Mesenteric fat pad (tissue), 1 donor: ENCODE results near the gene NDUFA5. TPM values are rescaled to one million over a fixed set of nuclear protein-coding genes. Genes with fewer than 3 reads are reported as not detected.

ENCODE experiments used
- DNase-seq: peaks from one replicate; pipeline ENCODE4 v3.0.0-alpha.2; 2020; ENCODE audit warnings: low spot score
- total RNA-seq: library from RNA; stranded (reverse); fragmentation: NEBNext Ultra II Directional; extraction: Animal tissue kit (Norgen Biotek cat#: 25700); gene quantifications from one replicate; pipeline ENCODE4 v1.2.1, GENCODE V29; 2021
- donor health status: DM: yes; HTN: yes; CAD: no.

The NDUFA5 gene
- total RNA-seq, 1 donor from 2014 or later: 48.9 TPM

- DNase-seq: no peak
These were observed 35.6 kb downstream of the NDUFA5 start for GRCh38 chr7:123522066-123522465.

GRCh38 chr7:123505221-123505620 lies 52.4 kb downstream of the NDUFA5 start:
- DNase-seq: no peak

DNA sequence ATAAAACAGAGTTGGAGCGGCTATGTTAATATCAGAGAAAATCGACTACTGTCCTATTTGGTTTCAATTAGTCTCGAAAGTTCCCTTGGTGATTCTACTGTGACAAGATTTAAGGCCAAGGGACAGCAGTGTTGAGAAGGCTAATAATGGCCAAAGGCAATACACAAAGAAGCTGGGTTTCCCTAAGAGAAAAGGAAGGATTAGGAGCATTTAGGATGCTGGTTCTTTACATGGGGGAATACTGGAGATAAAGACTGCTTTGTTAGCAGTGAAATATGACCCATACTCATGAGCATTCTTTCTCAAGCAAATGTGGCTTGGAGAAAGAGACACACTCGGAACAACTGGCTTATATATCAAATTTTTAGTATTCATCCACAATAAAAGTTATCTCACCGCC lies 55.4 kb downstream of the NDUFA5 start:
- DNase-seq: no peak

- no peak for DNase-seq
These were observed 56.6 kb downstream of the NDUFA5 start for GRCh38 chr7:123500878-123501489.

DNA sequence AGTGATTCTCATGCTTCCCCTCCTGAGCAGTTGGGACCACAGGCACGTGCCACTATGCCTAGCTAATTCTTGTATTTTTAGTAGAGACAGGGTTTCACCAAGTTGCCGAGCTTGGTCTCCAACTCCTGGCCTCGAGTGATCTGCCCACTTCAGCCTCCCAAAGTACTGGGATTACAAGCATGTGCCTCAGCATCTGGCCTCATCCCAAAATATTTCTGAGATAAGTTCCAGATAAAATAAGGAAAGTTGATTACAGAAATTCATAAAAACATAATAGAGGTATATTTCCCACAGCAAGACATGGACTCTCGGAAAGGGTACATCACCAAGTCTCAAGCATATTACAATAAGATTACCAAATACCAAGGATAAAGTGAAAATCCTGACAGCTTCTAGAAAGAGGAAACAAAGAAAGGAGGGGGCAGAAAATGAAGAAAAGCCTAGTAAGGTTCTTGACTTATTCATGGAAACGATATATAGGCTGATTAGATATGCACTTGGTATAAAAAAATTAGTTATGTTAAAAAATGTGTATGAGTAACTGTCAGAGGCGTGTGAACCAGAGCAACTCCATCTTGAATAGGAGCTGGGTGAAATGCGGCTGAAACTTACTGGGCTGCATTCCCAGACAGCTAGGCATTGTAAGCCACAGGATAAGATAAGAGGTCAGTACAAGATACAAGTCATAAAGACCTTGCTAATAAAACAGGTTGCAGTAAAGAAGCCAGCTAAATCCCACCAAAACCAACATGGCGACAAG lies 58.2 kb downstream of the NDUFA5 start:
- DNase-seq: no peak

DNA sequence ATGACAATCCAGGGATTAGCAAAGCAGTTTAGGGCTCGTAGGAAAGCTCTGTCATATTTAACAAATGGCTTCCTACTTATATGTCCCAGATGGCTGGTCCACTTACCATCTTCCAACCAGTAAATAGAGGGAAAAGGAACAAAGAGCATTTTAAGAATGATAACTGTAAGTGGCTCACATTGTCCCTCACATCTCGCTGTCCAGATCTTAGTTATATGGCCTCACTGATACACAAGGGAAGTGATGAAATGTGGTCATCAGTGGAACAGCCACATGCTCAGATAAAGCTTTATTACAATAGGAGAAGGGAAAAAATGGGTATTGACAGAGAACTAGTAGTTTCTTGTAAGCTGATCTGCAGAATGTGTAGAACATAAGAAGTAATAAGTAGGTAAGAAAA lies 59.0 kb downstream of the NDUFA5 start:
- no peak for DNase-seq

- DNase-seq: no peak
These were observed 59.6 kb downstream of the NDUFA5 start for GRCh38 chr7:123498031-123498430.

GRCh38 chr7:123494193-123494796 lies 63.3 kb downstream of the NDUFA5 start:
- no peak for DNase-seq

DNA sequence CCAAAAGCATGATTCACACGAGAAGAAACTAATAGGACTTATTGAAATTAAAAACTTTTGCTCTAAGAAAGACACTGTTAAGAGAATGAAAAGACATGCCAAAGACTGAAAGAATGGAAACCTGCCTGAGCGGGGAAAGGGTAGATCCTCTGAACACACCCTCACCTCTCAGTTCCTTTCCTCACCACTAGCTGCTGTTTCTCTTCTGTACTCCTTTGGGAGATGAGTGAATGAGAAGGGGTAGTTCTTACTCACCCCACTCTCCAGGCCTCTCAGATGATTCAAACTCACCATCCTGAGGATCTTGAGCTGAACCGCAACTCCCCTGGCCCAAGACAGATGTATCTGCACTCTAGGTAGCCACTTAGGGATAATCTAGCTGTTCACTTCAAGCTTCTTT lies 65.1 kb downstream of the NDUFA5 start:
- no peak for DNase-seq

Other genes with a start within 250 kb of the NDUFA5 start
- gene IQUB, start 23.2 kb downstream of the NDUFA5 start, total RNA-seq: 0.10 TPM
- not detected for gene ASB15, start 44.0 kb upstream of the NDUFA5 start, total RNA-seq
- not detected for gene LMOD2, start 98.0 kb upstream of the NDUFA5 start, total RNA-seq
- gene WASL, start 191.2 kb upstream of the NDUFA5 start, total RNA-seq: 35.0 TPM